Panc1 (cell line): ENCODE measurements around the gene PREP.
A peak's percentile ranks its signal among the peaks of the same experiment; 100 is the strongest.

Source experiments
- TCF7L2 ChIP-seq: IDR thresholded peaks from 2 replicates; pipeline ENCODE4 v1.6.1; 2011; ENCODE audit warnings: mild to moderate bottlenecking, low read depth, low read length, inconsistent platforms
- TF ChIP-seq, protein P1 (sequence below): fragments of 450-650 bp; IDR thresholded peaks from 2 replicates; pipeline ENCODE4 v1.5.1; 2017; ENCODE audit warnings: mild to moderate bottlenecking

DNA sequence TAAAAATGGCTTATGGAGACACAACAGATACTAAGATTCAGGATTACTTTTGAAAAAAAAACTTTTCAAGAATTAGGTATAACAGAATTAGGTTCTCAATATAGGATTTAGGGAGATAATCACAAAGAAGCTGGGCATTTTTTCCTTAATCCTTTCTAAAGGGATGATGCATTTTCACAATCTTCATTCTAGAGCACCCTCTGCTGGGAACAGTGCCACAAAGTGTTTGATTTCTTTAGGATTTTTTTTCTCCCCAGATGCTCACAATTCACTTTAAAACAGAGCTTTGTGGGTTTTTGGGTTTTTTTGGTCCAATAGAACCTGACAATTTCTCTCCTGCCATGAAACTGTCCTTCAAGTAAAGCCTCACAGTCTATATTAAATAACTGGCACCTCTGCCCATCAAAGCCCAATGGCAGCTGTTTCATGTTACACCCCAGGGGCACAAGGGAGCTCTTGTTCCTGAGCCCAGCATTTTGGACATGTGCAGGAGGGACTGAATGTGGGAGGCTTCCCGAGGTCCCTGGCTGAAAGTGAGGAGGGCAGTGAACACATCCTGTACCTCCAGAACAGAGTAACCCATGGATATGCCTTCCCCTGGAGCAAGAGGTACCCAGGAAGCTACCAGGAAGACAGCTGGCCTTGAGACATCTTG lies 39.7 kb downstream of the PREP start:
- TF ChIP-seq, protein P1, sequence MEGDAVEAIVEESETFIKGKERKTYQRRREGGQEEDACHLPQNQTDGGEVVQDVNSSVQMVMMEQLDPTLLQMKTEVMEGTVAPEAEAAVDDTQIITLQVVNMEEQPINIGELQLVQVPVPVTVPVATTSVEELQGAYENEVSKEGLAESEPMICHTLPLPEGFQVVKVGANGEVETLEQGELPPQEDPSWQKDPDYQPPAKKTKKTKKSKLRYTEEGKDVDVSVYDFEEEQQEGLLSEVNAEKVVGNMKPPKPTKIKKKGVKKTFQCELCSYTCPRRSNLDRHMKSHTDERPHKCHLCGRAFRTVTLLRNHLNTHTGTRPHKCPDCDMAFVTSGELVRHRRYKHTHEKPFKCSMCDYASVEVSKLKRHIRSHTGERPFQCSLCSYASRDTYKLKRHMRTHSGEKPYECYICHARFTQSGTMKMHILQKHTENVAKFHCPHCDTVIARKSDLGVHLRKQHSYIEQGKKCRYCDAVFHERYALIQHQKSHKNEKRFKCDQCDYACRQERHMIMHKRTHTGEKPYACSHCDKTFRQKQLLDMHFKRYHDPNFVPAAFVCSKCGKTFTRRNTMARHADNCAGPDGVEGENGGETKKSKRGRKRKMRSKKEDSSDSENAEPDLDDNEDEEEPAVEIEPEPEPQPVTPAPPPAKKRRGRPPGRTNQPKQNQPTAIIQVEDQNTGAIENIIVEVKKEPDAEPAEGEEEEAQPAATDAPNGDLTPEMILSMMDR, result peak; percentile 58; the same call in 1 of the 2 replicates
- TF ChIP-seq TCF7L2, result no peak
